ENCODE data around the gene SGCA. TPM values are rescaled to one million over a fixed set of nuclear protein-coding genes. Genes with fewer than 3 reads are reported as not detected.

The SGCA gene
- total and polyA plus RNA-seq, 9 of the 15 experiments (the other 6 are each of a cell fraction or from before 2014, with no cell fraction given) = not detected

GRCh38 chr17:50161023-50161910, 4.5 kb upstream of the SGCA start (continued):
- peak; percentile 66 for TF ChIP-seq VEZF1 (CRISPR knock-in tag; IDR thresholded peaks at IDR 0.05)
- no peak for TF ChIP-seq BHLHE40 (IDR thresholded peaks at IDR 0.05; ENCODE audit: low read length)
- peak; percentile 81 for TF ChIP-seq CXXC5 (CRISPR knock-in tag; IDR thresholded peaks at IDR 0.05)
- TF ChIP-seq HDAC8 (tag; IDR thresholded peaks at IDR 0.05) = 0 out of 2 replicates have a peak, but pooled peaks have one; percentile 66
- TF ChIP-seq RBM17 (IDR thresholded peaks at IDR 0.05; ENCODE audit: borderline replicate concordance, low read depth, low read length) = no peak
- TF ChIP-seq SNAPC5 (CRISPR knock-in tag; IDR thresholded peaks at IDR 0.05) = no peak
- no peak for TF ChIP-seq ATF2 (CRISPR knock-in tag; IDR thresholded peaks at IDR 0.05)
- TF ChIP-seq CEBPZ (IDR thresholded peaks at IDR 0.05; ENCODE audit: borderline replicate concordance, low read depth, low read length) = no peak
- TF ChIP-seq POLR2AphosphoS5 (IDR thresholded peaks at IDR 0.05; ENCODE audit: control insufficient read depth, insufficient read depth, low read depth, low read length) = no peak
